Adrenal gland (tissue), 12 donors: Measurements from ENCODE around the gene PTRHD1. TPM values are rescaled to one million over a fixed set of nuclear protein-coding genes. Genes with fewer than 3 reads are reported as not detected.
A peak's percentile ranks its signal among the peaks of the same experiment; 100 is the strongest.

Experiments used
- DNase-seq, 7 donors: peaks; one replicate each; pipeline ENCODE4 v3.0.0-alpha.2; 2019 to 2020
- H3K27ac ChIP-seq, 5 donors: fragments of 200-600 bp; sonication (generic) in 4 of 5; 1 replicate in 3 of 5; 2 replicates in 2 of 5; pipeline versions ENCODE4 v1.5.1 to v1.8.0; 2016 to 2020; ENCODE audit warnings: mild to moderate bottlenecking in 1 of 5
- H3K27me3 ChIP-seq: fragments of 200-600 bp; 2 replicates; pipeline ENCODE4 v1.8.0; 2021
- H3K36me3 ChIP-seq, 2 donors: fragments of 200-600 bp; replicated peaks in 1 of 2; 1 replicate in 1 of 2; 2 replicates in 1 of 2; pipeline versions ENCODE4 v1.5.1 to v1.8.0; 2018 to 2022
- H3K4me1 ChIP-seq, 2 donors: fragments of 200-600 bp; replicated peaks in 1 of 2; 1 replicate in 1 of 2; 2 replicates in 1 of 2; pipeline versions ENCODE4 v1.5.1 to v1.8.0; 2018 to 2021
- H3K4me3 ChIP-seq, 4 donors: fragments of 200-600 bp; sonication (generic) in 3 of 4; one replicate each; pipeline ENCODE4 v1.5.1; 2016 to 2018
- H3K9me3 ChIP-seq, 3 donors: fragments of 200-600 bp; sonication (generic) in 1 of 3; replicated peaks in 1 of 3; 1 replicate in 2 of 3; 2 replicates in 1 of 3; pipeline versions ENCODE4 v1.5.1 to v1.8.0; 2016 to 2021
- POLR2A ChIP-seq, 2 donors: fragments of 450-650 bp; IDR thresholded peaks; one replicate each; pipeline ENCODE4 v1.6.1; 2017; ENCODE audit warnings: antibody characterized with exemption in 2 of 2, mild to moderate bottlenecking in 2 of 2, moderate library complexity in 1 of 2
- WGBS, 4 donors: extraction: QIAGEN DNeasy Blood & Tissue Kit in 2 of 4; methylation state at CpG; one replicate each; pipeline versions ENCODE4 v1.1.5 to v1.1.7; 2013 to 2017; 5-methylcytosine and 5-hydroxymethylcytosine counted together
- intact Hi-C, 2 donors: fragments of 100-400 bp; cut with DNase I; formaldehyde crosslinking; loops; one replicate each; pipeline versions ENCODE4 v1.14.1 to v1.15.0; 2022 to 2023
- polyA plus RNA-seq, 3 donors: library from polyadenylated mRNA; stranded (reverse); fragments of 200-250 nt in 2 of 3; fragments of 350-450 nt in 1 of 3; fragmentation: Illumina TruSeq in 1 of 3; extraction: RNeasy Lipid Tissue Mini Kit (QIAGEN cat#74804) in 1 of 3; gene quantifications; one replicate each; pipeline ENCODE4 v1.2.3, GENCODE V29; 2013 to 2014
- total RNA-seq, 9 donors: library from RNA; depleted of rRNA in 4 of 9; stranded (reverse); fragments of >200 nt in 4 of 9; fragments of 120-200 nt in 1 of 9; fragmentation: NEBNext Ultra II Directional in 1 of 9; extraction: Animal tissue kit (Norgen Biotek cat#: 25700) in 1 of 9; gene quantifications; one replicate each; pipeline versions ENCODE4 v1.1.0 to v1.2.4, GENCODE V29; 2013 to 2023
- TF ChIP-seq, protein P1 (sequence below), 6 experiments: fragments of 450-650 bp in 4 of 6; fragments of 200-600 bp in 2 of 6; sonication (generic) in 1 of 6; IDR thresholded peaks; 1 replicate in 5 of 6; 2 replicates in 1 of 6; pipeline versions ENCODE4 v1.5.1 to v1.8.0; 2016 to 2021; ENCODE audit warnings: antibody characterized with exemption in 6 of 6, mild to moderate bottlenecking in 2 of 6, moderate library complexity in 1 of 6
- donor health status: healthy with polysubstance abuse.
- donor health status: Bipolar disorder and iron deficiency.
- donor health status: DM: yes; HTN: yes; CAD: no.
- donor health status: DM: no; HTN: no; CAD: no.
- donor health status: DM: no; HTN: no; CAD: no.
- donor health status: DM: yes; HTN: yes; CAD: no.

Gene PTRHD1
- total and polyA plus RNA-seq, 12 donors: 18.6 to 87.3 (median 53.3) TPM

DNA sequence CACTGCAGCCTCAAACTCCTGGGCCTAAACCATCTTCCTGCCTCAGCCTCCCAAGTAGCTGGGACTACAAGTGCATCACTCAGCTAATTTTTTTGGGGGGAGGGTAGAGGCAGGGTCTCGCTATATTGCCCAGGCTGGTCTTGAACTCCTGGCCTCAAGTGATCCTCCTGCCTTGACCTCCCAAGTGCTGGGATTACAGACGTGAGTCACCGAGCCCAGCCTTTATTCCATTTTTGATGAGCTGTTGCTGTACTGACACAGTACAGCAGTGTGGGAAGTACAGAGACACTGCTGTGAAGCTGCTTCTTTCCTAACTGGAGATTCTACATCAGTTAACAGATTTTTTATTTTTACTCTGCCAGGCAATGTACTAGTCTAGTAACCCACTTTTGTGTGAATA lies 18.8 kb downstream of the PTRHD1 start:
- H3K4me1 ChIP-seq: peaks cover 21 to 41% of the 10 kb centered on the region in 2 donors
- intact Hi-C loops: no loop called here
- TF ChIP-seq, protein P1, sequence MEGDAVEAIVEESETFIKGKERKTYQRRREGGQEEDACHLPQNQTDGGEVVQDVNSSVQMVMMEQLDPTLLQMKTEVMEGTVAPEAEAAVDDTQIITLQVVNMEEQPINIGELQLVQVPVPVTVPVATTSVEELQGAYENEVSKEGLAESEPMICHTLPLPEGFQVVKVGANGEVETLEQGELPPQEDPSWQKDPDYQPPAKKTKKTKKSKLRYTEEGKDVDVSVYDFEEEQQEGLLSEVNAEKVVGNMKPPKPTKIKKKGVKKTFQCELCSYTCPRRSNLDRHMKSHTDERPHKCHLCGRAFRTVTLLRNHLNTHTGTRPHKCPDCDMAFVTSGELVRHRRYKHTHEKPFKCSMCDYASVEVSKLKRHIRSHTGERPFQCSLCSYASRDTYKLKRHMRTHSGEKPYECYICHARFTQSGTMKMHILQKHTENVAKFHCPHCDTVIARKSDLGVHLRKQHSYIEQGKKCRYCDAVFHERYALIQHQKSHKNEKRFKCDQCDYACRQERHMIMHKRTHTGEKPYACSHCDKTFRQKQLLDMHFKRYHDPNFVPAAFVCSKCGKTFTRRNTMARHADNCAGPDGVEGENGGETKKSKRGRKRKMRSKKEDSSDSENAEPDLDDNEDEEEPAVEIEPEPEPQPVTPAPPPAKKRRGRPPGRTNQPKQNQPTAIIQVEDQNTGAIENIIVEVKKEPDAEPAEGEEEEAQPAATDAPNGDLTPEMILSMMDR (IDR thresholded peaks at IDR 0.05): no peak
- TF ChIP-seq POLR2A (IDR thresholded peaks at IDR 0.05): no peak
- WGBS, 4 donors: 25 to 54% (median 43%) methylated on average over 2 to 3 of the region's 3 CpGs
- no peak for DNase-seq
- no peak overlapping the region for H3K4me3 ChIP-seq
- H3K9me3 ChIP-seq: no peaks in the 10 kb centered on the region
- H3K27me3 ChIP-seq: no peaks in the 10 kb centered on the region
- no peak overlapping the region for H3K27ac ChIP-seq
- H3K36me3 ChIP-seq: no peaks in the 10 kb centered on the region

DNA sequence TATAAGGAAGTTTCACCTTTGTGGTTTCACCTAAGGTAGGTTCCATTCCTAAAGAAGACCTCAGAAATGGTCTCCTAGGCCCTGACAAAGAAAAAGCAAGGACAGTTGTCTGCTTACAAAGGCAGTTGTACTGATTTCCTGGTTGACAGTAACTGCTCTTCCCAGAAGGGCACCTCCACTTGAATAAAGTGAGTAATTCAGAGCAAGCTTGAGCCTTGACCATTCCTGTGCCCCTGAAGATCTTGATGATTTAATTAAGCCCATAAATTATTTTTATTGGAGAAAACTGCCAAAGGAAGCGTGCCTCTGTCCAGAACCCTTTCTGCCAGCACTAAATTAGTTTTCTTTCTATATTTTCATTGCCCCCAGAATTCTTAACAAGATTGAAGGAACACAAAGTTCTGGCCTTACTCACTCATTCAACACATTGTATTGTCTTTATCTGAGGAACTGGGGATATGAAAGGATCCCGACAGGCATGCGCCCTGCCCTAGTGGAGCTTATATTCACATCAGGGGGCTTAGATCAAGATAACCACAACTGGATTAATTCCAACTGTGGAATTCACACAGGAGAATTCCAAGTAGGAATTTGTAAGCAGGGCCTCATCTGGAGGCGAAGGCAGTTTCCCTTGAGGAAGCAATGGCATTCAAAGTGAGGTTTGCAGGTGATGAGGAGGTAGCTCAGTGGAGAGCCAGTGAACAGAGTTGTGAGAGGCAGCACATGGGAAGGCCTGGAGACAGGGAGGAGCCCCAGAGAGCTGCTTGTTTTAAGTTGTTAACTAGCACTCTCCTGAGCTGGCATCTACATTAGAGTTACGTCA lies 21.2 kb downstream of the PTRHD1 start:
- intact Hi-C loops: no loop called here

DNA sequence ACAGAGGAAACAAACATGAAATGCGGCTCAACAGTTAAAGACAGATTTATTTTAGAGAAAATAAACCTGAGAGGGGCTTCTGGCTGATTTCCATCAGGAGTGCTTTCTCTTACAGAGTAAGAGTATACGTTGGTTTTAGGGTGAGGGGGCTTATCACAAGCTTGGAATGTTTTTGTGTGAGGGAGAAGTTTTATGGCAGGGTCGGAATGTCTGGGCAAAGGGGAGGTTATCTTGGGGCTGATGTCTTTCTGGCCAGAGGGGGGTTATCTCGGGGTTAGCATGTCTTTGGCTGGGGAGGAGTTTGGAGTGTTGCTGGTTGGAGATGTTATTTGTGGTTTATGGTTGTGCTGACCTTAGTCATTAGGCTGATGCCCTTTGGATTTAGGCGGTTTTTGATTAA lies 22.1 kb downstream of the PTRHD1 start:
- intact Hi-C loops: no loop called here
- no peak for DNase-seq
- Histone ChIP-seq H3K36me3 (no peaks in the 10 kb centered on the region), H3K27ac (peak overlapping the region in 3 of 5 donors; percentile 46 to 59 (median 56)), H3K9me3 (no peaks in the 10 kb centered on the region), H3K4me1 (peaks cover 29 to 58% of the 10 kb centered on the region in 2 donors), H3K4me3 (no peak overlapping the region), H3K27me3 (no peaks in the 10 kb centered on the region)
- WGBS, 4 donors: 76 to 84% (median 82%) methylated on average over 5 of the region's 5 CpGs
- TF ChIP-seq, protein P1 (IDR thresholded peaks at IDR 0.05): no peak
- TF ChIP-seq POLR2A (IDR thresholded peaks at IDR 0.05): no peak

More for the DNA sequence above, 21.2 kb downstream of the PTRHD1 start:
- TF ChIP-seq POLR2A (IDR thresholded peaks at IDR 0.05): no peak
- TF ChIP-seq, protein P1 (IDR thresholded peaks at IDR 0.05): no peak
- H3K36me3 ChIP-seq: no peaks in the 10 kb centered on the region
- no peaks in the 10 kb centered on the region for H3K27me3 ChIP-seq
- no peaks in the 10 kb centered on the region for H3K9me3 ChIP-seq
- 74 to 79% (median 76%) methylated on average over 5 of the region's 5 CpGs for WGBS, 4 donors
- H3K4me3 ChIP-seq: no peak overlapping the region
- peak overlapping the region in 3 of 5 donors; percentile 39 to 59 (median 56) for H3K27ac ChIP-seq
- peaks cover 29 to 56% of the 10 kb centered on the region in 2 donors for H3K4me1 ChIP-seq
- peak in 2 of 7 donors; percentile 19 to 50 for DNase-seq

- WGBS, 4 donors: 22 to 54% (median 43%) methylated on average over 7 of the region's 7 CpGs
- Histone ChIP-seq H3K9me3 (no peaks in the 10 kb centered on the region), H3K27me3 (no peaks in the 10 kb centered on the region), H3K4me3 (no peak overlapping the region), H3K36me3 (peaks cover 0 to 9% of the 10 kb centered on the region in 2 donors), H3K4me1 (peaks cover 29 to 58% of the 10 kb centered on the region in 2 donors), H3K27ac (peak overlapping the region in 2 of 5 donors; percentile 70 to 75)
- TF ChIP-seq, protein P1 (IDR thresholded peaks at IDR 0.05): no peak
- TF ChIP-seq POLR2A (IDR thresholded peaks at IDR 0.05): no peak
- intact Hi-C loops: no loop called here
- peak; percentile 57 to 90 (median 86) for DNase-seq
Observed at GRCh38 chr2:24768601-24769000, 24.6 kb downstream of the PTRHD1 start.
